Stimulated activated naive CD4-positive, alpha-beta T cell treated with Interleukin-2 at 50 U/mL for 16 hours (primary cell): ENCODE data around the gene TSEN34.
A peak's percentile ranks its signal among the peaks of the same experiment; 100 is the strongest.
"Not testable (repeated sequence)": the region's sequence is repeated elsewhere in the genome, so short reads cannot be mapped to it uniquely, and the experiment has no call there.

ENCODE experiments used
- DNase-seq: peaks from one replicate; lab custom pipeline; 2025; lab: John Stamatoyannopoulos, UW

The TSEN34 gene

GRCh38 chr19:54188215-54188871, 2.8 kb upstream of the TSEN34 start:
- DNase-seq = peak; percentile 56

- DNase-seq = no peak
Measured at GRCh38 chr19:54189145-54189734, 1.9 kb upstream of the TSEN34 start, which contains the start of gene MBOAT7. Gene MBOAT7 (minus strand): TSS chr19:54189580. CDS start chr19:54188508, 1,072 bp downstream.

GRCh38 chr19:54189735-54190502, 1.2 kb upstream of the TSEN34 start:
- DNase-seq = peak; percentile 100

GRCh38 chr19:54190503-54191010, 551 bp upstream of the TSEN34 start:
- peak; percentile 100 for DNase-seq

GRCh38 chr19:54191811-54192453, 824 bp downstream of the TSEN34 start:
- DNase-seq = no peak

GRCh38 chr19:54193011-54193410, 1.9 kb downstream of the TSEN34 start:
- no peak for DNase-seq

GRCh38 chr19:54194463-54194862, 3.4 kb downstream of the TSEN34 start:
- DNase-seq = not testable (repeated sequence)

- DNase-seq = no peak
Measured at GRCh38 chr19:54196536-54196935, 5.4 kb downstream of the TSEN34 start.

GRCh38 chr19:54197121-54197520, 6.0 kb downstream of the TSEN34 start:
- no peak for DNase-seq

GRCh38 chr19:54199401-54199800, 8.3 kb downstream of the TSEN34 start:
- DNase-seq = no peak

- DNase-seq = no peak
Measured at GRCh38 chr19:54201172-54201701, 10.1 kb downstream of the TSEN34 start.

GRCh38 chr19:54201980-54202379, 10.9 kb downstream of the TSEN34 start:
- no peak for DNase-seq

GRCh38 chr19:54203151-54203611, 12.1 kb downstream of the TSEN34 start:
- no peak for DNase-seq

GRCh38 chr19:54204767-54205468, 13.8 kb downstream of the TSEN34 start:
- no peak for DNase-seq

- no peak for DNase-seq
Measured at GRCh38 chr19:54206030-54206830, 15.1 kb downstream of the TSEN34 start.

- no peak for DNase-seq
Measured at GRCh38 chr19:54206831-54207177, 15.7 kb downstream of the TSEN34 start.

- DNase-seq = not testable (repeated sequence)
Measured at GRCh38 chr19:54207193-54207592, 16.1 kb downstream of the TSEN34 start.

GRCh38 chr19:54207676-54207982, 16.5 kb downstream of the TSEN34 start:
- DNase-seq = no peak

- DNase-seq = no peak
Measured at GRCh38 chr19:54207983-54208783, 17.1 kb downstream of the TSEN34 start.

GRCh38 chr19:54208784-54209057, 17.6 kb downstream of the TSEN34 start:
- no peak for DNase-seq
